Panc1 (cell line): ENCODE data around the gene GJC2. TPM values are rescaled to one million over a fixed set of nuclear protein-coding genes. Genes with fewer than 3 reads are reported as not detected.

Experiments
- ATAC-seq: fragments of 200-7000 bp; cut with Tn5 transposase; 2 replicates; pipeline ENCODE4 v1.9.1; 2020; ENCODE audit warnings: mild to moderate bottlenecking, moderate library complexity
- BruUV-seq: library from RNA; stranded (reverse); fragments of 400-500 nt; replicated peaks from 2 replicates; lab custom pipeline; 2021; lab: Mats Ljungman, UMichigan
- CTCF ChIA-PET: fragments of 300-600 bp; sonication (Branson Sonifier 250); formaldehyde crosslinking; loops from one replicate; lab custom pipeline; 2022; ENCODE audit warnings: antibody characterized with exemption; lab: Charles Lee
- POLR2A ChIA-PET: fragments of 300-600 bp; sonication (Branson Sonifier 250); formaldehyde crosslinking; loops from one replicate; lab custom pipeline; 2022; ENCODE audit warnings: antibody characterized with exemption; lab: Charles Lee
- DNase-seq: peaks from one replicate; pipeline ENCODE4 v3.0.0-alpha.2; 2010; ENCODE audit warnings: low read depth, low spot score
- H3K27ac ChIP-seq: 2 replicates; pipeline ENCODE4 v1.5.1; 2011; ENCODE audit warnings: mild to moderate bottlenecking, low read length, inconsistent platforms
- H3K27me3 ChIP-seq: fragments of 200-500 bp; sonication (Bioruptor generic); 2 replicates; pipeline ENCODE4 v1.6.0; 2014; ENCODE audit warnings: low read length, inconsistent platforms; ENCODE audit not compliant: control insufficient read depth, insufficient read depth
- H3K36me3 ChIP-seq: fragments of 200-500 bp; sonication (Bioruptor generic); 2 replicates; pipeline ENCODE4 v1.5.1; 2014; ENCODE audit warnings: inconsistent platforms, mild to moderate bottlenecking, low read length, moderate library complexity; ENCODE audit not compliant: control insufficient read depth, insufficient read depth
- H3K4me1 ChIP-seq: 2 replicates; pipeline ENCODE4 v1.5.1; 2011; ENCODE audit warnings: inconsistent platforms, mild to moderate bottlenecking, low read length, moderate library complexity; ENCODE audit not compliant: control insufficient read depth, insufficient read depth
- H3K4me3 ChIP-seq, 2 experiments: 2 replicates each; pipeline ENCODE4 v1.5.1; 2011 to 2012; ENCODE audit warnings: low read depth in 2 of 2, low read length in 2 of 2, mild to moderate bottlenecking in 2 of 2, inconsistent platforms in 1 of 2, moderate library complexity in 1 of 2
- H3K9me3 ChIP-seq: fragments of 200-500 bp; sonication (Bioruptor generic); 2 replicates; pipeline ENCODE4 v1.5.1; 2014; ENCODE audit warnings: low read depth, mild to moderate bottlenecking, inconsistent platforms, low read length, moderate library complexity; ENCODE audit not compliant: control insufficient read depth, insufficient read depth
- POLR2AphosphoS5 ChIP-seq: IDR thresholded peaks from 2 replicates; pipeline ENCODE4 v1.6.1; 2012; ENCODE audit warnings: mild to moderate bottlenecking, low read depth, low read length, moderate library complexity
- SIN3A ChIP-seq: IDR thresholded peaks from 2 replicates; pipeline ENCODE4 v1.6.1; 2012; ENCODE audit warnings: low read depth, mild to moderate bottlenecking, low read length, moderate library complexity, borderline replicate concordance; ENCODE audit not compliant: insufficient read depth
- TCF7L2 ChIP-seq: IDR thresholded peaks from 2 replicates; pipeline ENCODE4 v1.6.1; 2011; ENCODE audit warnings: mild to moderate bottlenecking, low read depth, low read length, inconsistent platforms
- in situ Hi-C: cut with HindIII; loops from 2 replicates; pipeline ENCODE4 v1.10.0; 2016; ENCODE audit warnings: low sequenced_read_pairs, low pct_unique_long_range_greater_than_20kb
- intact Hi-C: fragments of 100-400 bp; cut with micrococcal nuclease; formaldehyde crosslinking; loops from one replicate; pipeline ENCODE4 v1.10.0; 2022; ENCODE audit not compliant: unreplicated experiment
- total RNA-seq: library from RNA; stranded (reverse); gene quantifications from one replicate; pipeline ENCODE4 v1.2.1, GENCODE V29; 2021; ENCODE audit not compliant: unreplicated experiment
- TF ChIP-seq, protein P1 (sequence below): fragments of 450-650 bp; IDR thresholded peaks from 2 replicates; pipeline ENCODE4 v1.5.1; 2017; ENCODE audit warnings: mild to moderate bottlenecking
- TF ChIP-seq, protein P2 (sequence below), 2 experiments: IDR thresholded peaks; 2 replicates each; pipeline ENCODE4 v1.6.1; 2011 to 2012; ENCODE audit warnings: low read depth in 2 of 2, control low read depth in 1 of 2, low read length in 1 of 2, mild to moderate bottlenecking in 1 of 2, moderate library complexity in 1 of 2; ENCODE audit not compliant: insufficient read depth in 1 of 2

Gene GJC2
- total RNA-seq, 1 experiment from 2014 or later: 2.4 TPM

DNA sequence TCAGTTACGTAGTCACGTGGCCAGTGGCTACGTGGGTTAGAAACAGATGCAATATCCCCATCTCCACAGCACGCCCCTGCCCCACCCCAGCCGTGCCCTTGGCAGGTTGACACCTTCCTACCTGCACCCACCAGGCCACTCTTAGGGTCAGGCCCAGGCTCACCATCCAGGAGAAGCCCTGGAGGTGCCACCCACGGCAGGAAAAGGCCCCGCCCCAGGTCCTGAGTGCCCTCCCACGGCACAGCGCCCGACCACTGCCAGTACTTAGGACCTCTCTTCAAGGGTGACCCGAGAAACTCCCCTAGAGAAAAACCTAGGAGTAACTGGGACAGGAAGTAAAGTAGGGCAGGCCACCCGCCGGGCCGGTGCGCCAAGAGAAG, 48.1 kb upstream of the GJC2 start:
- H3K36me3 ChIP-seq: peaks cover 8% of the 10 kb centered on the region; the same call in 1 of the 2 replicates
- BruUV-seq: no TSS peak

DNA sequence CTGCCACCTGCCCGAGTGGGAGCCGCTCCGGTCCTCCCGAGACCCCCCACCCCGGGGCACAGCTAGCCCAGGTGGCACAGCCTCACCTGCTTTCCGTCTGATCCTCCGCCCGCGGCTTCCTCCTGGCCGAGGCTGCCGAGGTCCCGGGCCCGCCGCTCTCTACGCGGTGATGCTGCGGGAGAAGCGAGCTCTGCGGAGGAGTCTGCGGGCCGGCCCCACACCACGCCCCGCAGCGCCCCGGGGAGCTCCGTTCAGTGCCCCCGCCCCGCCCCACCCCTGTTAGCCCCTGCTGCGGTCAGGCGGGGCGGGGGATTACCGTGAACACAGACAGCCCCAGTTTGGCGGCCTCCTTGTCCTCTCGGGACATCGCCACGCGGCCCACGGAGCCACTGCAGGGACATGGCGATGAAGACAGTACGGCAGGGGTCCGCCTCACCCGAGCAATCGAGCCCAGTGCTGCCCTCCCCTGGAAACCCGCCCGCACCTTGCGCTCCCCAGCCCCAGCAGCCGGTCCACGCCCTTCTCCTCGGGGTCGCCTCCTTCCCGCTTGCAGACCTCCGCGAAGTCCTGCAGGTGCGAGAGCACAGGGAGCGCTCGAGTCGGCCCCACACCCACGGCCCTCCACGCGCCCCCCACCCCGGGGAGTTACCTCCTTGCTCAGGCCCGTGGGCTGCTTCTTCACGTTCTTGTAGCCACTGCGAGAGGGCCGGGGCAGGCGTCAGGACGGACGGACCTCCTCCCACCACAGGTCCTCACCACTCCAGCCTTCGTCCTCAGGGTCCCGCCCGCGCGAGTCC, 47.5 kb upstream of the GJC2 start:
- intact Hi-C loops (no loop called here), in situ Hi-C loops (no loop called here)
- ChIA-PET CTCF (interaction anchor here (0.9 kb wide), 1 partner anchor 103 kb away, joined by 10 read pairs; no protein-coding TSS in a partner anchor), POLR2A (no interaction called here)
- no TSS peak for BruUV-seq
- H3K4me3 ChIP-seq: peak overlapping the region; percentile 71 to 77
- H3K9me3 ChIP-seq: no peaks in the 10 kb centered on the region
- H3K27ac ChIP-seq: peak overlapping the region; percentile 59; the same call in 1 of the 2 replicates
- no peaks in the 10 kb centered on the region for H3K27me3 ChIP-seq
- no peak for DNase-seq
- H3K4me1 ChIP-seq: peaks cover 27% of the 10 kb centered on the region
- ATAC-seq: peak; percentile 70
- TF ChIP-seq, protein P1, sequence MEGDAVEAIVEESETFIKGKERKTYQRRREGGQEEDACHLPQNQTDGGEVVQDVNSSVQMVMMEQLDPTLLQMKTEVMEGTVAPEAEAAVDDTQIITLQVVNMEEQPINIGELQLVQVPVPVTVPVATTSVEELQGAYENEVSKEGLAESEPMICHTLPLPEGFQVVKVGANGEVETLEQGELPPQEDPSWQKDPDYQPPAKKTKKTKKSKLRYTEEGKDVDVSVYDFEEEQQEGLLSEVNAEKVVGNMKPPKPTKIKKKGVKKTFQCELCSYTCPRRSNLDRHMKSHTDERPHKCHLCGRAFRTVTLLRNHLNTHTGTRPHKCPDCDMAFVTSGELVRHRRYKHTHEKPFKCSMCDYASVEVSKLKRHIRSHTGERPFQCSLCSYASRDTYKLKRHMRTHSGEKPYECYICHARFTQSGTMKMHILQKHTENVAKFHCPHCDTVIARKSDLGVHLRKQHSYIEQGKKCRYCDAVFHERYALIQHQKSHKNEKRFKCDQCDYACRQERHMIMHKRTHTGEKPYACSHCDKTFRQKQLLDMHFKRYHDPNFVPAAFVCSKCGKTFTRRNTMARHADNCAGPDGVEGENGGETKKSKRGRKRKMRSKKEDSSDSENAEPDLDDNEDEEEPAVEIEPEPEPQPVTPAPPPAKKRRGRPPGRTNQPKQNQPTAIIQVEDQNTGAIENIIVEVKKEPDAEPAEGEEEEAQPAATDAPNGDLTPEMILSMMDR: no peak; the same call in 1 of the 2 replicates
- TF ChIP-seq SIN3A (no peak), POLR2AphosphoS5 (no peak), TCF7L2 (no peak)
- TF ChIP-seq, protein P2, sequence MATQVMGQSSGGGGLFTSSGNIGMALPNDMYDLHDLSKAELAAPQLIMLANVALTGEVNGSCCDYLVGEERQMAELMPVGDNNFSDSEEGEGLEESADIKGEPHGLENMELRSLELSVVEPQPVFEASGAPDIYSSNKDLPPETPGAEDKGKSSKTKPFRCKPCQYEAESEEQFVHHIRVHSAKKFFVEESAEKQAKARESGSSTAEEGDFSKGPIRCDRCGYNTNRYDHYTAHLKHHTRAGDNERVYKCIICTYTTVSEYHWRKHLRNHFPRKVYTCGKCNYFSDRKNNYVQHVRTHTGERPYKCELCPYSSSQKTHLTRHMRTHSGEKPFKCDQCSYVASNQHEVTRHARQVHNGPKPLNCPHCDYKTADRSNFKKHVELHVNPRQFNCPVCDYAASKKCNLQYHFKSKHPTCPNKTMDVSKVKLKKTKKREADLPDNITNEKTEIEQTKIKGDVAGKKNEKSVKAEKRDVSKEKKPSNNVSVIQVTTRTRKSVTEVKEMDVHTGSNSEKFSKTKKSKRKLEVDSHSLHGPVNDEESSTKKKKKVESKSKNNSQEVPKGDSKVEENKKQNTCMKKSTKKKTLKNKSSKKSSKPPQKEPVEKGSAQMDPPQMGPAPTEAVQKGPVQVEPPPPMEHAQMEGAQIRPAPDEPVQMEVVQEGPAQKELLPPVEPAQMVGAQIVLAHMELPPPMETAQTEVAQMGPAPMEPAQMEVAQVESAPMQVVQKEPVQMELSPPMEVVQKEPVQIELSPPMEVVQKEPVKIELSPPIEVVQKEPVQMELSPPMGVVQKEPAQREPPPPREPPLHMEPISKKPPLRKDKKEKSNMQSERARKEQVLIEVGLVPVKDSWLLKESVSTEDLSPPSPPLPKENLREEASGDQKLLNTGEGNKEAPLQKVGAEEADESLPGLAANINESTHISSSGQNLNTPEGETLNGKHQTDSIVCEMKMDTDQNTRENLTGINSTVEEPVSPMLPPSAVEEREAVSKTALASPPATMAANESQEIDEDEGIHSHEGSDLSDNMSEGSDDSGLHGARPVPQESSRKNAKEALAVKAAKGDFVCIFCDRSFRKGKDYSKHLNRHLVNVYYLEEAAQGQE (IDR thresholded peaks at IDR 0.05; ENCODE audit: insufficient read depth in 1 of 2, low read depth in 2 of 2, low read length in 1 of 2): no peak
- peaks cover 8% of the 10 kb centered on the region; the same call in 1 of the 2 replicates for H3K36me3 ChIP-seq

More for the DNA sequence above, 48.1 kb upstream of the GJC2 start:
- H3K27ac ChIP-seq: peak overlapping the region; percentile 59; the same call in 1 of the 2 replicates
- ATAC-seq: peak; percentile 1
- intact Hi-C loops (no loop called here), in situ Hi-C loops (no loop called here)
- no peaks in the 10 kb centered on the region for H3K27me3 ChIP-seq
- peaks cover 27% of the 10 kb centered on the region for H3K4me1 ChIP-seq
- H3K9me3 ChIP-seq: no peaks in the 10 kb centered on the region
- ChIA-PET CTCF (interaction anchor here (0.9 kb wide), 1 partner anchor 102 kb away, joined by 10 read pairs; no protein-coding TSS in a partner anchor), POLR2A (no interaction called here)
- TF ChIP-seq, protein P1: no peak
- TF ChIP-seq POLR2AphosphoS5 (no peak), TCF7L2 (no peak), SIN3A (0 out of 2 replicates have a peak, but pooled peaks have one; percentile 11)
- TF ChIP-seq, protein P2 (IDR thresholded peaks at IDR 0.05; ENCODE audit: insufficient read depth in 1 of 2, low read depth in 2 of 2, low read length in 1 of 2): no peak
- DNase-seq: no peak
- H3K4me3 ChIP-seq: peak overlapping the region; percentile 71 to 77
